Chondrocyte (in vitro differentiated cells): ENCODE measurements around the gene TEKT2. TPM values are rescaled to one million over a fixed set of nuclear protein-coding genes. Genes with fewer than 3 reads are reported as not detected.

Experiments
- DNase-seq: peaks from one replicate; pipeline ENCODE4 v3.0.0; 2021; ENCODE audit warnings: mixed read lengths, low spot score
- H3K27ac Mint-ChIP-seq: one replicate; pipeline ENCODE4 v1.8.0; 2021; ENCODE audit warnings: mild to moderate bottlenecking, moderate library complexity, mixed read lengths; ENCODE audit not compliant: unreplicated experiment
- H3K27me3 Mint-ChIP-seq: 2 replicates; pipeline ENCODE4 v1.8.0; 2021; ENCODE audit warnings: low read depth, mixed read lengths
- H3K36me3 Mint-ChIP-seq: 2 replicates; pipeline ENCODE4 v1.8.0; 2021; ENCODE audit warnings: low read depth, mixed read lengths
- H3K4me1 Mint-ChIP-seq: 2 replicates; pipeline ENCODE4 v1.8.0; 2021; ENCODE audit warnings: low read depth, mild to moderate bottlenecking, mixed read lengths
- H3K4me3 Mint-ChIP-seq: one replicate; pipeline ENCODE4 v1.8.0; 2021; ENCODE audit warnings: mild to moderate bottlenecking, moderate library complexity, mixed read lengths; ENCODE audit not compliant: unreplicated experiment
- H3K9me3 Mint-ChIP-seq: 2 replicates; pipeline ENCODE4 v1.8.0; 2021; ENCODE audit warnings: low read depth, mixed read lengths
- CTCF ChIP-seq: fragments of 200-600 bp; sonication (generic); IDR thresholded peaks from 2 replicates; pipeline ENCODE4 v1.5.0; 2021; ENCODE audit warnings: antibody characterized with exemption, mild to moderate bottlenecking, moderate library complexity
- total RNA-seq: library from RNA; stranded (reverse); gene quantifications from 3 replicates; pipeline ENCODE4 v1.2.1, GENCODE V29; 2021

Gene TEKT2
- total RNA-seq, 1 donor from 2014 or later, result 0.17 TPM

- H3K27me3 Mint-ChIP-seq, result peaks cover 2% of the 10 kb centered on the region
- peaks cover 38% of the 10 kb centered on the region for H3K4me1 Mint-ChIP-seq
- H3K27ac Mint-ChIP-seq, result peak within 1 kb of the TSS; percentile 45
- no peak for DNase-seq
- H3K9me3 Mint-ChIP-seq, result no peaks in the 10 kb centered on the region
- no peaks in the 10 kb centered on the region for H3K36me3 Mint-ChIP-seq
- peak within 1 kb of the TSS; percentile 69 for H3K4me3 Mint-ChIP-seq
- TF ChIP-seq CTCF, result no peak
Observed at GRCh38 chr1:36125129-36125991, 41.5 kb downstream of the TEKT2 start, which contains the start of gene COL8A2. Gene COL8A2 (minus strand): TSS chr1:36125222. CDS start chr1:36100242, 24,980 bp downstream.

DNA sequence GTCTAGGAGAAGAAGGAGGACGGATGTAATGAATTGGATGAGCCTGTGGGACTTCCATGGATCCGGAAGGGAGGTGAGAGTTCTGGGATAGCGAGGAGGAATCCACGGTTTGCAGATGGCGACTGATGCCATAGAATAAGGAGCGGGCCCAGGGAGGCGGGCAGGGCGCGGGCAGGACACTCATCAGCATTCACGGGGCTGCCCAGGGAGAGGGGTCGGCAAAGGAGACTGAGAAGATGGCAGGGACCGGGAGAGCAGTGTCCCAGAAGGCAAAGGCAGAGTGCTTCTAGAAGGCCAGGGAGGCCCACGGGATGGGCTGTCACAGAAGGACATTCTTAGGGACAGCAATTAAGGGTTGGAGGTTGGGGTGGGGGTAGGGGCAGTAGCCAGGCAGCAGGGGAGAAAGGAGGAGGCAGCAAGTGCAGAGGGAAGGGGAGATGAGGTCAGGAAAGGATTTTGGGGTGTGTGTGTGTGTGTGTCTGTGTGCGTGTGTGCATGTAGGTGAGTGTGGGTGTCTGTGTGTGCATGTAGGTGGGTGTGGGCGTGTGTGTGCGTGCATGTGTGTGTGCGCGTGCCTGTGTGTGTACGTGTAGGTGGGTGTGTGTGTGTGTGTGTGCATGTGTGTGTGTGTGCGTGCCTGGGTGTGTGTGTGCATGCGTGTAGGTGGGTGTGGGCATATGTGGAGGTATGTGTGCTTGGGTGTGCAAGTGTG, 42.3 kb downstream of the TEKT2 start:
- no peak for DNase-seq
- H3K4me3 Mint-ChIP-seq, result peak overlapping the region; percentile 56
- H3K27me3 Mint-ChIP-seq, result peaks cover 2% of the 10 kb centered on the region
- peaks cover 38% of the 10 kb centered on the region for H3K4me1 Mint-ChIP-seq
- H3K9me3 Mint-ChIP-seq, result no peaks in the 10 kb centered on the region
- TF ChIP-seq CTCF, result no peak
- no peaks in the 10 kb centered on the region for H3K36me3 Mint-ChIP-seq
- H3K27ac Mint-ChIP-seq, result no peak overlapping the region

DNA sequence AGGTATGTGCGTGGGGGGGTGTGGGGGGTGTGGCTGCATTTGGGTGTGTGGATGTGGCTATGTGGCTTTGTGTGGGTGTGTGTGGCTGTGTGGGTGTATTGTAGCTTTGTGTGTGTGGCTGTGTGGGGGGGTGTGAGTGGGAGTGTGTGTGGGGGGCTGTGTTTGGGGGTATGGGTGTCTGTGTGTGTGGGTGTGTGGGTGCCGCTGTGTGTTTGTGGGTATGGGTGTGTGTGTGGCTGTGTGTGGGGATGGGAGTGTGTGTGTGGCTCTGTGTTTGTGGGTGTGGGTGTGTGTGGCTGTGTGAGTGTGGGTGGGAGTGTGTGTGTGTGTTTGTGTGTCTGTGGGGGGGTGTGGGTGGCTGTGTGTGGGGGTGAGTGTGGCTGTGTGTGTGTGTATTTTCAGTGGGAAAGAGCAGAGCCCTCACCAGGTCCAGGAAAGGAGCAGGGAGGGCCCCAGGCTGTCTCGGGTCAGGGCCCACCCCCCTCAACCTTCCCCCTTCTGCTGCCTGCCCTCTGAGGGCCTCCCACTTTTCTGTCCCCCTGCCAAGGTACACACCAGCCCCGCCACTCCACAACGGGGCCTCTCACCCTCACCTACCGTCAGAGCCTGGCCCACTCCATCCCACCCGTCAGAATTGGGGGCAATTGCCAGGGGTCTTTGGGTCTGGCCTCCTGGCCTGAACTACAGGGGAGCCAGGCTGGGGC, 43.1 kb downstream of the TEKT2 start:
- peaks cover 2% of the 10 kb centered on the region for H3K27me3 Mint-ChIP-seq
- no peak overlapping the region for H3K27ac Mint-ChIP-seq
- DNase-seq, result no peak
- H3K9me3 Mint-ChIP-seq, result no peaks in the 10 kb centered on the region
- TF ChIP-seq CTCF, result no peak
- H3K4me1 Mint-ChIP-seq, result peaks cover 38% of the 10 kb centered on the region
- H3K36me3 Mint-ChIP-seq, result no peaks in the 10 kb centered on the region
- no peak overlapping the region for H3K4me3 Mint-ChIP-seq

DNA sequence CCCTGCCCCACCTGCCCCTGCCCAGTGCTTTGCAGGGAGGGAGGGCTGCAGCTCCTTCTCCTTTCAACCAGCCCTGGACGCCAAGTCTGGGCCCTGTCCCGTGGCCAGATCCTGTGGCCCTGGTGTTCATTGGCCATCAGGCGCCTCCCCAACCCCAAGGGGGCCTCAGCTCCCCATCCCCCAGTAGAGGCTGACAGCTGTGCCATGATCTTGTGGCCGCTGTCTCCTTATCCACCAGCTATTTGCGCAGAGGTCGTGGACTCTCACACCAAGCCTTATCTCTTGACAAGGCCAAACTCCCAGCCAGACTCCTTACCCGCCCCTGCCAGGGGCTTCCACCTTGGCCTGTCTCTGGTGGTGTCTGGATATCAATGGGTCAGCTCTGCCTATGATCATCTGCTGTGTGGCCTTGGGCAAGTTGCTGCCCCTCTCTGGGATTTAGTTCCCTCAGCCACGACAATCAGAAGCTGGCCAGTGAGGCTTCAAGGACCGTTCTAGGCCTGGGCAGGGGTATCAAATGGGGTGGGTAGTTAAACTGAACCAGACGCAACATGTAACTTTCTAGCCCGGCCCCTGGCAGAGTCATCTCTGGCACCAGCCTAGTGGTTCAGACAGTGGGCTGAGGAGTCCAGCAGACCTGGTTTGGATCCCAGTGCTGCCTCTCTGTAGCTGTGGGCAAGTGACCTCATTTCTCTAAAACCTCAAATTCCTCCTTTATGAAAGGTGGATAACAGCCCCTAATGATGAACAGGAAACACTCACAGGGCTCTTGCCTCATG, 44.4 kb downstream of the TEKT2 start:
- no peak overlapping the region for H3K27ac Mint-ChIP-seq

More for the DNA sequence above, 44.4 kb downstream of the TEKT2 start:
- H3K9me3 Mint-ChIP-seq, result no peaks in the 10 kb centered on the region
- H3K4me1 Mint-ChIP-seq, result peaks cover 30% of the 10 kb centered on the region
- DNase-seq, result no peak
- no peak for TF ChIP-seq CTCF
- no peak overlapping the region for H3K4me3 Mint-ChIP-seq
- H3K36me3 Mint-ChIP-seq, result no peaks in the 10 kb centered on the region
- H3K27me3 Mint-ChIP-seq, result peaks cover 2% of the 10 kb centered on the region
